H9 (cell line): ENCODE results near the gene SOS1. TPM values are rescaled to one million over a fixed set of nuclear protein-coding genes. Genes with fewer than 3 reads are reported as not detected.

ENCODE experiments used
- DNase-seq: peaks from one replicate; pipeline ENCODE4 v3.0.0-alpha.2; 2017
- H2AFZ ChIP-seq: one replicate; pipeline ENCODE4 v1.6.1; 2013; ENCODE audit warnings: mild to moderate bottlenecking, low read length, control low read depth, moderate library complexity
- H2AK5ac ChIP-seq: 2 replicates; pipeline ENCODE4 v1.6.1; 2013; ENCODE audit warnings: low read length, control low read depth, mixed read lengths; ENCODE audit not compliant: insufficient read length
- H2BK120ac ChIP-seq: one replicate; pipeline ENCODE4 v1.6.1; 2013; ENCODE audit warnings: low read depth, mild to moderate bottlenecking, low read length, control low read depth, inconsistent platforms; ENCODE audit not compliant: poor library complexity, severe bottlenecking
- H2BK12ac ChIP-seq: 2 replicates; pipeline ENCODE4 v1.6.1; 2013; ENCODE audit warnings: low read length, control low read depth, mixed read lengths, low read depth; ENCODE audit not compliant: insufficient read length
- H2BK15ac ChIP-seq: 2 replicates; pipeline ENCODE4 v1.6.1; 2013; ENCODE audit warnings: low read depth, low read length, control low read depth
- H2BK20ac ChIP-seq: one replicate; pipeline ENCODE4 v1.6.1; 2013; ENCODE audit warnings: low read depth, mild to moderate bottlenecking, low read length, control low read depth, inconsistent platforms; ENCODE audit not compliant: poor library complexity, severe bottlenecking
- H2BK5ac ChIP-seq: 2 replicates; pipeline ENCODE4 v1.6.1; 2013; ENCODE audit warnings: low read length, control low read depth, mixed read lengths; ENCODE audit not compliant: insufficient read length
- H3K14ac ChIP-seq: 2 replicates; pipeline ENCODE4 v1.6.1; 2013; ENCODE audit warnings: low read length, control low read depth; ENCODE audit not compliant: insufficient read depth
- H3K18ac ChIP-seq: 2 replicates; pipeline ENCODE4 v1.6.1; 2013; ENCODE audit warnings: low read depth, mild to moderate bottlenecking, mixed read lengths, low read length, control low read depth; ENCODE audit not compliant: insufficient read length
- H3K23ac ChIP-seq: 2 replicates; pipeline ENCODE4 v1.6.1; 2013; ENCODE audit warnings: low read length, control low read depth, mixed read lengths, low read depth; ENCODE audit not compliant: insufficient read length
- H3K23me2 ChIP-seq: 2 replicates; pipeline ENCODE4 v1.6.1; 2013; ENCODE audit warnings: low read depth, mild to moderate bottlenecking, mixed read lengths, low read length, control low read depth; ENCODE audit not compliant: insufficient read length, poor library complexity, severe bottlenecking
- H3K27ac ChIP-seq: 2 replicates; pipeline ENCODE4 v1.5.1; 2013; ENCODE audit warnings: low read length, control low read depth, mixed read lengths, low read depth; ENCODE audit not compliant: insufficient read length
- H3K27me3 ChIP-seq: 2 replicates; pipeline ENCODE4 v1.6.1; 2013; ENCODE audit warnings: low read length, control low read depth, inconsistent platforms; ENCODE audit not compliant: insufficient read depth
- H3K4ac ChIP-seq: 2 replicates; pipeline ENCODE4 v1.6.1; 2013; ENCODE audit warnings: low read depth, mild to moderate bottlenecking, control low read depth, inconsistent platforms, low read length, moderate library complexity
- H3K4me1 ChIP-seq: 2 replicates; pipeline ENCODE4 v1.6.1; 2013; ENCODE audit warnings: low read length, control low read depth, inconsistent platforms; ENCODE audit not compliant: insufficient read depth
- H3K4me2 ChIP-seq: 2 replicates; pipeline ENCODE4 v1.6.1; 2013; ENCODE audit warnings: low read length, control low read depth, mixed read lengths; ENCODE audit not compliant: insufficient read length, insufficient read depth
- H3K56ac ChIP-seq: 2 replicates; pipeline ENCODE4 v1.6.1; 2013; ENCODE audit warnings: low read depth, mild to moderate bottlenecking, mixed read lengths, low read length, control low read depth; ENCODE audit not compliant: insufficient read length
- H3K79me1 ChIP-seq: 2 replicates; pipeline ENCODE4 v1.6.1; 2013; ENCODE audit warnings: low read depth, mild to moderate bottlenecking, moderate library complexity, low read length, control low read depth, inconsistent platforms; ENCODE audit not compliant: insufficient read depth, poor library complexity, severe bottlenecking
- H3K79me2 ChIP-seq: 2 replicates; pipeline ENCODE4 v1.6.1; 2013; ENCODE audit warnings: low read length, control low read depth, inconsistent platforms; ENCODE audit not compliant: insufficient read depth
- H3K9ac ChIP-seq: 2 replicates; pipeline ENCODE4 v1.6.1; 2013; ENCODE audit warnings: low read length, control low read depth, mixed read lengths; ENCODE audit not compliant: insufficient read length; ENCODE audit errors: extremely low read depth
- H3K9me3 ChIP-seq: one replicate; pipeline ENCODE4 v1.6.1; 2013; ENCODE audit warnings: low read depth, low read length, inconsistent platforms; ENCODE audit not compliant: control insufficient read depth
- H3T11ph ChIP-seq: one replicate; pipeline ENCODE4 v1.6.1; 2013; ENCODE audit warnings: mild to moderate bottlenecking, low read length, control low read depth, inconsistent platforms
- H4K20me1 ChIP-seq: one replicate; pipeline ENCODE4 v1.6.1; 2013; ENCODE audit not compliant: control insufficient read depth, insufficient read length, insufficient read depth
- H4K5ac ChIP-seq: 2 replicates; pipeline ENCODE4 v1.6.1; 2013; ENCODE audit warnings: low read depth, mild to moderate bottlenecking, mixed read lengths, low read length, control low read depth; ENCODE audit not compliant: insufficient read length
- H4K8ac ChIP-seq: replicated peaks from 2 replicates; pipeline ENCODE4 v1.6.1; 2013; ENCODE audit warnings: low read length, control low read depth, mixed read lengths, low read depth; ENCODE audit not compliant: insufficient read length
- H4K91ac ChIP-seq: 2 replicates; pipeline ENCODE4 v1.6.1; 2013; ENCODE audit warnings: low read depth, mild to moderate bottlenecking, moderate library complexity, mixed read lengths, low read length, control low read depth; ENCODE audit not compliant: insufficient read length
- H3K27ac Mint-ChIP-seq, 3 experiments: 2 replicates in 2 of 3; 3 replicates in 1 of 3; pipeline ENCODE4 v1.8.0; 2020 to 2021; ENCODE audit warnings: mixed read lengths in 3 of 3, mild to moderate bottlenecking in 1 of 3, moderate library complexity in 1 of 3
- H3K27me3 Mint-ChIP-seq: 2 replicates; pipeline ENCODE4 v1.8.0; 2021; ENCODE audit warnings: low read depth, mild to moderate bottlenecking, moderate library complexity, mixed read lengths
- H3K36me3 Mint-ChIP-seq, 3 experiments: 2 replicates in 2 of 3; 3 replicates in 1 of 3; pipeline ENCODE4 v1.8.0; 2020 to 2021; ENCODE audit warnings: low read depth in 3 of 3, mixed read lengths in 3 of 3; ENCODE audit not compliant: insufficient read depth in 1 of 3
- H3K4me1 Mint-ChIP-seq, 2 experiments: 2 replicates each; pipeline ENCODE4 v1.8.0; 2020; ENCODE audit warnings: mixed read lengths in 2 of 2
- H3K4me3 Mint-ChIP-seq, 2 experiments: 2 replicates in 1 of 2; 3 replicates in 1 of 2; pipeline ENCODE4 v1.8.0; 2020 to 2021; ENCODE audit warnings: mild to moderate bottlenecking in 2 of 2, mixed read lengths in 2 of 2, moderate library complexity in 1 of 2
- H3K9me3 Mint-ChIP-seq, 2 experiments: 2 replicates in 1 of 2; 3 replicates in 1 of 2; pipeline ENCODE4 v1.8.0; 2020; ENCODE audit warnings: mild to moderate bottlenecking in 2 of 2, mixed read lengths in 2 of 2, moderate library complexity in 1 of 2
- total RNA-seq: library from RNA; stranded (reverse); gene quantifications from 2 replicates; pipeline ENCODE4 v1.2.1, GENCODE V29; 2021
- TF ChIP-seq, protein P1 (sequence below): fragments of 200-600 bp; sonication (generic); conservative IDR thresholded peaks from 3 replicates; pipeline ENCODE4 v1.8.0; 2021; ENCODE audit warnings: antibody characterized with exemption, mild to moderate bottlenecking

The SOS1 gene
- total RNA-seq, 1 experiment from 2014 or later, result 35.8 TPM

- H3K23ac ChIP-seq, result no peak overlapping the region
- no peak overlapping the region for H4K5ac ChIP-seq
- Mint-ChIP-seq H3K4me1 (peaks cover 6 to 14% of the 10 kb centered on the region in 2 experiments), H3K27me3 (no peaks in the 10 kb centered on the region), H3K27ac (no peak overlapping the region), H3K36me3 (peaks cover 0 to 6% (median 6%) of the 10 kb centered on the region in 3 experiments; a peak in 5 of 7 replicates), H3K9me3 (no peaks in the 10 kb centered on the region), H3K4me3 (no peak overlapping the region)
- H2BK12ac ChIP-seq, result no peak overlapping the region
- H3K27me3 ChIP-seq, result no peaks in the 10 kb centered on the region
- TF ChIP-seq, protein P1, sequence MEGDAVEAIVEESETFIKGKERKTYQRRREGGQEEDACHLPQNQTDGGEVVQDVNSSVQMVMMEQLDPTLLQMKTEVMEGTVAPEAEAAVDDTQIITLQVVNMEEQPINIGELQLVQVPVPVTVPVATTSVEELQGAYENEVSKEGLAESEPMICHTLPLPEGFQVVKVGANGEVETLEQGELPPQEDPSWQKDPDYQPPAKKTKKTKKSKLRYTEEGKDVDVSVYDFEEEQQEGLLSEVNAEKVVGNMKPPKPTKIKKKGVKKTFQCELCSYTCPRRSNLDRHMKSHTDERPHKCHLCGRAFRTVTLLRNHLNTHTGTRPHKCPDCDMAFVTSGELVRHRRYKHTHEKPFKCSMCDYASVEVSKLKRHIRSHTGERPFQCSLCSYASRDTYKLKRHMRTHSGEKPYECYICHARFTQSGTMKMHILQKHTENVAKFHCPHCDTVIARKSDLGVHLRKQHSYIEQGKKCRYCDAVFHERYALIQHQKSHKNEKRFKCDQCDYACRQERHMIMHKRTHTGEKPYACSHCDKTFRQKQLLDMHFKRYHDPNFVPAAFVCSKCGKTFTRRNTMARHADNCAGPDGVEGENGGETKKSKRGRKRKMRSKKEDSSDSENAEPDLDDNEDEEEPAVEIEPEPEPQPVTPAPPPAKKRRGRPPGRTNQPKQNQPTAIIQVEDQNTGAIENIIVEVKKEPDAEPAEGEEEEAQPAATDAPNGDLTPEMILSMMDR, result no peak
- no peaks in the 10 kb centered on the region for H3K4me1 ChIP-seq
- no peaks in the 10 kb centered on the region for H3K9me3 ChIP-seq
- H2AFZ ChIP-seq, result no peak overlapping the region
- no peak overlapping the region for H2BK5ac ChIP-seq
- H4K8ac ChIP-seq, result no peak overlapping the region
- no peak overlapping the region for H3K14ac ChIP-seq
- no peak overlapping the region for H3K4ac ChIP-seq
- no peak overlapping the region for H4K91ac ChIP-seq
- H3K4me2 ChIP-seq, result no peak overlapping the region
- H3T11ph ChIP-seq, result no peak overlapping the region
- H3K9ac ChIP-seq, result no peak overlapping the region
- no peaks in the 10 kb centered on the region for H4K20me1 ChIP-seq
- no peaks in the 10 kb centered on the region for H3K23me2 ChIP-seq
- no peak overlapping the region for H3K56ac ChIP-seq
- H3K79me1 ChIP-seq, result peaks cover 3% of the 10 kb centered on the region
- H2AK5ac ChIP-seq, result no peak overlapping the region
- no peak overlapping the region for H2BK120ac ChIP-seq
- no peak overlapping the region for H3K18ac ChIP-seq
- no peaks in the 10 kb centered on the region; the same call in 1 of the 2 replicates for H3K79me2 ChIP-seq
- DNase-seq, result no peak
- H2BK15ac ChIP-seq, result no peak overlapping the region
- no peak overlapping the region for H2BK20ac ChIP-seq
- H3K27ac ChIP-seq, result no peak overlapping the region
Measured at GRCh38 chr2:39065616-39066015, 55.2 kb downstream of the SOS1 start.
